IMR-90 (cell line): ENCODE data around the gene AKAP7.

Experiments
- RAD21 ChIP-seq: IDR thresholded peaks from 2 replicates; pipeline ENCODE4 v1.6.1; 2012; ENCODE audit warnings: low read length, improper control_type of control experiment
- TF ChIP-seq, protein P1 (sequence below): conservative IDR thresholded peaks from 2 replicates; pipeline ENCODE4 v1.5.1; 2012; ENCODE audit warnings: mild to moderate bottlenecking, low read depth, low read length, improper control_type of control experiment

DNA sequence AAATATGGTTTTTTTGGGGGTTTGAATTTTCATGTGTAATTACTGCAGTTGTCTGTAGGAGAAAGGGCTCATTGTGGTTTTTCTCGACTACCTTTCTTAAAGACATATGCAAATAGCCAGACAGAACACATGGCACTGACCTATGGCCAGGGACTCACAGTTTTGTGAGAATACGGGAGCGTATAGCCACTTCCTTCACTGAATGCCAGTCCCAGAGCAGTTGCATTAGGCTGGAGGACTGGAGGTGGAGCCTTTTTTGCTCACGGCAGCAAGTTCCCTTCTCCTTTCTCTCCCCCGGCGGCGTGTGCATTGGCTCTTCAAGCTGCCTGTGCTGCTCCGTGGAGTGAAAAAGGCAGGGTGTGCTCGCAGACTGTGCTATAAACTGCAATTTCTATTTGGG, 114.9 kb downstream of the AKAP7 start:
- TF ChIP-seq RAD21, result no peak
- TF ChIP-seq, protein P1, sequence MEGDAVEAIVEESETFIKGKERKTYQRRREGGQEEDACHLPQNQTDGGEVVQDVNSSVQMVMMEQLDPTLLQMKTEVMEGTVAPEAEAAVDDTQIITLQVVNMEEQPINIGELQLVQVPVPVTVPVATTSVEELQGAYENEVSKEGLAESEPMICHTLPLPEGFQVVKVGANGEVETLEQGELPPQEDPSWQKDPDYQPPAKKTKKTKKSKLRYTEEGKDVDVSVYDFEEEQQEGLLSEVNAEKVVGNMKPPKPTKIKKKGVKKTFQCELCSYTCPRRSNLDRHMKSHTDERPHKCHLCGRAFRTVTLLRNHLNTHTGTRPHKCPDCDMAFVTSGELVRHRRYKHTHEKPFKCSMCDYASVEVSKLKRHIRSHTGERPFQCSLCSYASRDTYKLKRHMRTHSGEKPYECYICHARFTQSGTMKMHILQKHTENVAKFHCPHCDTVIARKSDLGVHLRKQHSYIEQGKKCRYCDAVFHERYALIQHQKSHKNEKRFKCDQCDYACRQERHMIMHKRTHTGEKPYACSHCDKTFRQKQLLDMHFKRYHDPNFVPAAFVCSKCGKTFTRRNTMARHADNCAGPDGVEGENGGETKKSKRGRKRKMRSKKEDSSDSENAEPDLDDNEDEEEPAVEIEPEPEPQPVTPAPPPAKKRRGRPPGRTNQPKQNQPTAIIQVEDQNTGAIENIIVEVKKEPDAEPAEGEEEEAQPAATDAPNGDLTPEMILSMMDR, result no peak
